ENCODE results near the gene SARDH.

The SARDH gene

GRCh38 chr9:133661846-133662540 is 76.2 kb downstream of the SARDH start:
- no peak for DNase-seq

- no peak for DNase-seq
Measured at GRCh38 chr9:133659516-133659915, 78.6 kb downstream of the SARDH start.

GRCh38 chr9:133658442-133659431 is 79.4 kb downstream of the SARDH start:
- DNase-seq, result no peak

GRCh38 chr9:133657120-133657661 is 81.0 kb downstream of the SARDH start:
- DNase-seq, result no peak

DNA sequence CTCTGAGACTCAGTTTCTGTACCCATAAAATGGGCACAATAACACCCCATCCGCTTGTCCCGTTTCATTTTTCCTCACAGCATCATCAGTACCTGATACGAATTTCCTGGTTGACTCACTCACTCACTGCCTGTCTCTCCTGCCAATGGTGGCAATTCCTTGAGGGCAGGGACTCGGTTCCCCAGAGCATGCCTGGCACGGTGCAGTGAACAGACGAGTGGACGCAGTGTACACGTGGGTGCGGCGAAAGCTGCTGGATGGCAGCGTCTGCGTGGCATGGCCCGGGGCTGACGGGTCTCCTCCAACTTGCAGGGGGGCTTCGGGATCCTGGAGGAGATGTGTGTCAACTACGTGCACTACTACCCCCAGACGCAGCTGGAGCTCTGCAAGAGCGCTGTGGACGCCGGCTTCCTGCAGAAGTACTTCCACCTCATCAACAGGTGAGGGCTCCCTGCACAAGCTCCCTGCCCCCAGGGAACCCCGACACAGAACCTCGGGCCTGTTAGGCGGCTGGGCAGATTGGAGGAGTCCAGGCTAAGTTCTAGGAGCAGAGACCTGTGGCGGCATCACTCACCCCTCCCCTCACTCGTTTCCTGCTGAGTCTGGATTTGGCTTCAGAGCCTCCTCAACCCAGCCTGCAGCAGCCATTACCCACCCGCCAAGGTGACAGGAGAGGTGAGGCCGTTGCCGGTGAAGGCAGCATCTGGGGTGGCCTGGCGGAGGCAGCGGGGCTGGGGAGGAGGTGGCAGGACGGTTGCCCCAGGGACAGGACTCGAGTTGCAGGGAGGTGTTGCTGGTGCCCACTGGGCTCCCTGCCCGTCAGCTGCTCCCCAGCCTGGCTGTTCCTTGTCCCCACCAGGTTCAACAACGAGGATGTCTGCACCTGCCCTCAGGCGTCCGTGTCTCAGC is 81.7 kb downstream of the SARDH start:
- peak; percentile 40 to 47 for DNase-seq

DNA sequence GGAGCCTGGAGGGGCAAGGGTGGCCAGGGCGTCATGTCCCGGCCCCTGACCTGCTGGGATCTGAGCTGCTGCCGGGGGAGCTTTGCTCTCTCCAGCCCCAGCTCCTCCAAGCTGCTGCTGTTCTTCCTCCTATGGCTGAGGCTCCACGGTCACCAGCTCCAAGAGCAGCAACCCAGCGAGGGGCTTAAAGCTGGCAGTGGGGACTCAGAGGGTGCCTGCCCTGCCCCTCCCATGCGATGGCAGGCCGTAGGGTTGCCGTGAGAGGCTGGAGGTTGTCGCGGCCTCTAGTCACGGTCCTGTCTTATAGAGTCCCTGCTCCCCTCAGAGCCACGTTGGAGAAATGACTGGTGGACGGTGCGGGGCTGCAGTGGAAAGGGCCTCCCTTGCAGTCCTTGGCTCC is 82.5 kb downstream of the SARDH start:
- DNase-seq, result no peak

- no peak for DNase-seq
Measured at GRCh38 chr9:133654736-133655657, 83.2 kb downstream of the SARDH start.

DNA sequence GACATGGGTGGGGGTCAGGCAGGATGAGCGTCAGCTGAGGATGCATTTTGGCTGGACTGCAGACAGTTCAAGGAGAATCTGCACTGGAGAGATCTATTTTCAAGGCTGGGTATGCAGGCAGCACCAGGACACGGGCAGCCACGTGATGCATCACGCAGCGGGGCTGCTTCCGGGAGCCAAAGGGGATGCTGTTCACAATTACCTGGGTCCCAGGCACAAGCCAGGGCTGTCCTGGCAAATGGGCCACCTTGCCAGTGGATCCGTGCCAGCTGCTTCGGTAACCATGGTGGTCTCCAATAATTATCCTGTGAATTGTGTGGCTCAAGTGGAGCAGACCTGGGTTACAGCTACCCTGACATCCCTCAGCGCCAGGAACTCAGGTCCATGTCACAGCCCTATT is 84.5 kb downstream of the SARDH start:
- no peak for DNase-seq

DNA sequence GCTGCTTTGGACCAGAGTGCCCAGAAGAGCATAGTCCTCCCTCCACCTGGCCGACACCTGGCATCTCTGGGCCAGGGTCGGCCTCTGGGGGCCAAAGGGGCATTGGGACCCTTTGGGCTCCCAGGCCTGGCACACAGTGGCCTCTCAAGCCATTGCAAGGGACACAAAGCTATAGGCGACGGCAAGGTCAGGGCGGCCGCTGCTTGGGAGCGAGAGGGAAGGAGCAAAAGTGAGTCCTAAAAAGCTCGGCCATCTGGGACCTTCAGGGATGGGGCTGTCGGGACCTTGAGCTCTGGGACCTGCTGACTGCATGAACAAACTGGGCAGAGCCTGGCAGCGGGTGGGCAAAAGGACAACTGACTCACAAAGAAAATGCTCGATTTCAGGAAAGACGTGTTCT is 88.1 kb downstream of the SARDH start:
- DNase-seq, result no peak

DNA sequence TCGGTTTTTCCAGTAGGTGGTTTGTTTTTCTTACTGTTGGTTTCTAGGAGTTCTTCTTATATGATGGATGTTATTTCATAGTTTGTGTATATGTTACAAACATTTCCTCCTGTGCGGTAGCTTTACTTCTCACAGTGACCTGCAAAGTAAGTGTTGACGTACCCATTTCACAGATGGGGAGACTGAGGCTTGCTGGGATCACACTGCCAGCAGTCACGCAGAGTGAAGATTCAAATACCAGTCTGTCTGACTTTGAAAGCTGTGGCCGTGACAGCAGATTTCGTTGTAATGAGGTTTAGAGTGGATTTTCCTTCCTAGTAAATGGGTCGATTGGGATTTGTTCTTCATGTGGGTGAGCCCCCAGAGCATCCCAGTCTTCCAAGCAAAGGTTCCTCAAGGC is 89.0 kb downstream of the SARDH start:
- no peak for DNase-seq

DNA sequence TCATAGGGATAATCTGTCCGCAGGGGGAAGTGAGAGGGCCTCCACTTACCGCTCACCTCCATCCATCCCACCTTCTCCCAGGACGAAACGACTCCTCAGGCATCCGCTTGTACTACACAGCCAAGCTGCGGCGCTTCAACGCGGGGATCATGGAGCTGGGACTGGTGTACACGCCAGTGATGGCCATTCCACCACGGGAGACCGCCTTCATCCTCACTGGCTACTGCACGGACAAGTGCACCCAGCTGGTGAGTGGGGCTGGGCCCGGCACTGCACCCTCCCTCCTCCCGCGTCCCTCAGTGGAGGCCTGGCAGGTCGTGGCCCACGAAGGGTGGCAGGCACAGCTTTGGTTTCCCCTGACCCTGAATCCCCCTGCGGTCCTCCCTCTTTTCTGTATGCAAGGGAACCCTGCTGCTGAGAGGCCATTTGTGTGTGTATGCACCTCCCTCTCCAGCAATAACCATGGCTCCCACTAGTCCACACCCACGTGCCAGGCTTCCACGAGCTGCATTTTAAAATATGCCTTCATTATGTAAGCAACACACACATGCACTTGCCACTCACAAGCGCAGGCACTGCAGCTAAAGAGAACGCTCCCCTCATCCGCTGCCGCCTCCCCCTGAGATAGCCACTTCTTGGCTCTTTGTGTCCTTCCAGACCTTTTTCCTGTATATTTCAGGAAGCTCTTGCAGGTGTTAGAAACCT is 90.2 kb downstream of the SARDH start:
- DNase-seq, result no peak

- no peak for DNase-seq
Measured at GRCh38 chr9:133647148-133647547, 91.0 kb downstream of the SARDH start.

DNA sequence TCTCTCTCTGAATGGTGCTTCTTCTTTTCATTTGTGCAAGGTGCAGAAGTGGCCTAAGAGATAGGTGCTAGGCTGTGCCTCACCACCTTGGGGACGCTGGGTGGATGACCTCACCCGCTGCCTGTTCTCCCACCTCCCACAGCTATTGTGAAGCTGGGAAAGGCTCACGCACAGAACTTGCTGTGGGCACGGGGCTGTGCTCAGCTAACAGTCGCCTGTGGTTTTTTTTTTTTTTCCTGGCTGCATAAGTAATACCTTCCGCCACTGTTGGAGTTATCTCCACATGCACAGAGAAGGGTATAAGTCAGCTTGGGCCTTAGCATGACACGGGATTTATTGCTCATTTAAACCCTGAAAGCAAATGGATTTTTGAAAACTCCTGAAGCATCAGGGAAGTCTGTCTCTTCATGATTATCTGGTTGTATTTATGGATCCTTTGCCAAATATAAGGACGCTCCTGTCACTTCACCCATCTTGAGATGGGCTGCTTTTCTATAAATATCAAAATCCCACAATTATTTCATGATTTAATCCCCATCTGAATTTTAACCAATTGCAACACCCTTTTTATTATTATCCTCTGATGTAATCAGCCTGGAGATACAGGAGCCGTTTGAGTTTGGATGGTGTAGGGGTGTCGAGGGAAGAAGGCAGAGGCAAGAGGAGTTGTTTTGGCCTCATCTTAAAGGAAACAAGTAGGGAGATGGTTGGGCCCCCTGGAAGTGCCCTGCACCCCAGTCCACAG is 93.0 kb downstream of the SARDH start:
- no peak for DNase-seq

GRCh38 chr9:133643978-133644760 is 94.0 kb downstream of the SARDH start:
- DNase-seq, result no peak

DNA sequence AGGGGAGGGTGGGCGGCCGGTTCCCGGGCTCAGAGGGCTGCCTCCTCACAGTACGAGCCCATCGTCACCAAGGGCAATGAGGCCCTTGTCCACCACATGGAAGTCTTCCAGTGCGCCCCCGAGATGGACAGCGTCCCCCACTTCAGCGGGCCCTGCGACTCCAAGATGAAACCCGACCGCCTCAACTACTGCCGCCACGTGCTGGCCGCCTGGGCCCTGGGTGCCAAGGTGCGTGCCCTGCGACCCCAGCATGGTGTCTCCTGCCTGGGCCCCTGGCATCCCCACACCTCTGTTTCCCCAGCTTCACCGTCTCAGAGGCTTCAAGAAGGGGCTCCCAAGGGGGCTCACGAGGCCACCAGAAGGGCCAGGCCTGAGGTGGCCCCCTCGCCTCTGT is 94.8 kb downstream of the SARDH start:
- no peak for DNase-seq

- no peak for DNase-seq
Measured at GRCh38 chr9:133642708-133643361, 95.3 kb downstream of the SARDH start.

- no peak for DNase-seq
Measured at GRCh38 chr9:133641861-133642595, 96.1 kb downstream of the SARDH start.

DNA sequence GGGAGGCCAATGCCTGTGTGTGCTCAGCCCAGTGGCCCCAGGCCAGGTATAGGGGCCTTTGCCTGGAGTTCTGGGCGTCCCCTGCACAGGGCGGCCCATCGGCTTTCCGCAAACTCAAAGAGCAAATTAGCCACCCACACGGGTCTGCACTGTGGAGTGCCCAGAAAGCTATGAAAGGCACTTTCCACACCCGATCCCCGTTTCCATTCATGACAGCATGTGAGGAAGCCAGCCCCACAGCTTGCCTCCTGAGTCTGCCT is 96.8 kb downstream of the SARDH start:
- DNase-seq, result no peak

All from CD4-positive, alpha-beta T cell treated with Interleukin-4 for 1 hour (primary cell).